GM23248 (cell line): ENCODE measurements around the gene ZNF19.

Experiments used
- EZH2 ChIP-seq: fragments of 200-600 bp; sonication (generic); IDR thresholded peaks from 2 replicates; pipeline ENCODE4 v1.6.1; 2018; ENCODE audit warnings: antibody characterized with exemption, mild to moderate bottlenecking; ENCODE audit not compliant: insufficient read depth, poor library complexity, severe bottlenecking
- EZH2phosphoT487 ChIP-seq: fragments of 200-600 bp; sonication (generic); IDR thresholded peaks from 2 replicates; pipeline ENCODE4 v1.6.1; 2018; ENCODE audit warnings: antibody characterized with exemption, moderate library complexity, mild to moderate bottlenecking, low read depth; ENCODE audit not compliant: insufficient read depth

- TF ChIP-seq EZH2 (no peak), EZH2phosphoT487 (no peak)
These were observed 24.9 kb downstream of the ZNF19 start for GRCh38 chr16:71464231-71464630.
